ENCODE measurements around the gene MYH14.

MYH14 gene

DNA sequence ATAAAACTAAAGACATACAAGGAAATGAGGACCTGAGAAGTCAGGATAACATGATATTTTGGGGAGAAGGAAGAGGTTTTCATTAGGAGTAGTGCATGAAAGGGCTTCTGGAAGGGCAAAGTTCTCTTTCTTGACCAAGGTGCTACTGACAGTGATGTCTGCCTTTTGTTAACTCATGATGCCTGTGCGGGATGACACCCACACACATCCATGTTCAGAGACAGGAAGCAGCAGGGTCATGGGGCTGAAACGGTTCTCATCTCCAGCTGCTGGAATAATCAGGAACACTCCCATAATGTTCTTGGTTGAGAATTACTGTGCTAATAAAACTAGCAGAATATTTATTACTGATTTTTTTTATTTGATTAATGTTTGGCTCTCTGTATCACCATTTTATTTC, 96.6 kb downstream of the MYH14 start:
- DNase-seq, result no peak

DNA sequence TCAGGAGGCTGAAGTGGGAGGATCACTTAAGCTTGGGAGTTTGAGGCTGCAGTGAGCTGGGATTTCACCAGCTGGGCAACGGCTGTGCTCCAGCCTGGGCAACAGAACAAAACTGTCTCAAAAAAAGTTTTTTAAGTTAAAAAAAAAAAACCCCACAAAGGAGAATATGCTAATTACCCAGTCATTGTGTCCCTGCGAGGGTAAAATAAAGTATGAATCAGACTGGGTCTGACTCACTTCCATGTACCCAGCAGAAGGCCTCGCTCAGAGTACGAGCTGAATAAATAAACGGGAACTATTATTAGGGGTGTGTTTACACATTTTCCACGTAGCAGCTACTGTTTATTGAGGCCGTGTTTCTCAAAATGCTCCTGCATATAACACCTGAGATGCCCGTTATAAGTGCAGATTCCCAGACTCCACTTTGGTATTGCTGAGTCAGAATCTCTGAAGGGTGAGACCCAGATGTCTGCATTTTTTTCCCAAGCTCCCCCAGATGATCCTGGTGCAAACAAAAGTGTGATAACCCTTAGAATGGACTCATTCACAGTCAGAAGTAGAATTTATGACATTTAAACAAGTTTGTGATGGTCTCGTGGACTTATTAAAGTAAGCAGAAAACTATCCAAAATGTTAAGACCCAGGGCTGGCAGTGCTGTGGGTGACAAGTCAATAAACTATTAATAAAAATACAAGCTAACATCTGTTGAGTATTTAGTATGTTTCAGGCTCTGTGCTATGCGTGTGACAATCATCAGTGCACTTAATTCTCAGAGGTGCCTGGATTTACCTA, 97.6 kb downstream of the MYH14 start:
- DNase-seq, result no peak

DNA sequence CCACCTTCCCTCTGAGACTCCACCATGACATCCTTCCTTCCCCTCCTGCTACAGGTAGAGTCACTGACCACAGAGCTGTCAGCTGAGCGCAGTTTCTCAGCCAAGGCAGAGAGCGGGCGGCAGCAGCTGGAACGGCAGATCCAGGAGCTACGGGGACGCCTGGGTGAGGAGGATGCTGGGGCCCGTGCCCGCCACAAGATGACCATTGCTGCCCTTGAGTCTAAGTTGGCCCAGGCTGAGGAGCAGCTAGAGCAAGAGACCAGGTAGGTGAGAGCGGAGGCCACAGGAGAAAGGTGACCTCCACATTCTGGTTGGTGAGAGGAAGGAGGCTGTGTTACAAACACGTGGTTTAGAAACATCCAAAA, 98.2 kb downstream of the MYH14 start:
- DNase-seq, result no peak

GRCh38 chr19:50303558-50303957, 100.1 kb downstream of the MYH14 start:
- DNase-seq, result no peak

DNA sequence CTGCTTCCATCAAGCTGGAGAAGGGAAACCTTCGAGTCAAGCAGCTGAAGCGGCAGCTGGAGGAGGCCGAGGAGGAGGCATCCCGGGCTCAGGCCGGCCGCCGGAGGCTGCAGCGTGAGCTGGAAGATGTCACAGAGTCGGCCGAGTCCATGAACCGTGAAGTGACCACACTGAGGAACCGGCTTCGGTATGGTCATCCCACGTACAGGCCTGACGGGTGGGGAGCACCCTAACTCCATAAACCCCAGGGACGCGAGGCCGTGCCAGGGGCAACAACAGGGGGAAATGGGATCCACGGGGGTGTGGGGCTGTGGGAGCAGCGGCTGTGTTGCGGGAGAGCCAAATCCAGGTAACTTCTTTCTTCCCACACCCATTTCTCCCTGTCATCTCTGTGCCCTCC, 105.6 kb downstream of the MYH14 start:
- DNase-seq, result no peak

DNA sequence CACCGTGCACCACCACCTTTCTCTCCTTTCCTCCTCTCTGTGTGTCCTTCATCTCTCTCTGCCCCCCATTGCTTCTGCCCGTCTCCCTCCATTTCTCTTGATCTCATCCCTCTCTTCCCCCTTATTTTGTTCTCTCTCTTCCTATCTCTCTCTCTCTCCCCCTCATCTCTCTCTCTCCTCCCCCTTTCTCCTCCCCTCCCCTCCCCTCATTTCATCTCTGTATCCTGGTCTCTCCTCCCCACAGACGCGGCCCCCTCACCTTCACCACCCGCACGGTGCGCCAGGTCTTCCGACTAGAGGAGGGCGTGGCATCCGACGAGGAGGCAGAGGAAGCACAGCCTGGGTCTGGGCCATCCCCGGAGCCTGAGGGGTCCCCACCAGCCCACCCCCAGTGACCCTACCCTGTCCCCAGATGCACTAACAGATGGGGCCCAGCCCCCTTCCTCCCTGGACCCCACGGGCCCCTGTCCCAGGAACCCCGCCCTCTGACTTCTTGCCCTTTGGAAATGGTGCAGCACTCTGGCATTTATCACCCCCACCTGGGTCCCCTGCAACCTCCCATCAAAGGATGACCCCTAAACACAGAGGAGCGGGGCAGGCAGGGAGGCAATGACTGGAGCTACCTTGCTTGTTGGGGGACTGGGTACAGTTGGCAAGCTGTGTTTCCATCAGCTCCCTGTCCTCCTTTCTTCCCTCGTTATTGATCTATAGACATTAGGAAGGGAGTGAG, 106.1 kb downstream of the MYH14 start:
- DNase-seq, result no peak

GRCh38 chr19:50310759-50311465, 107.5 kb downstream of the MYH14 start:
- no peak for DNase-seq

DNA sequence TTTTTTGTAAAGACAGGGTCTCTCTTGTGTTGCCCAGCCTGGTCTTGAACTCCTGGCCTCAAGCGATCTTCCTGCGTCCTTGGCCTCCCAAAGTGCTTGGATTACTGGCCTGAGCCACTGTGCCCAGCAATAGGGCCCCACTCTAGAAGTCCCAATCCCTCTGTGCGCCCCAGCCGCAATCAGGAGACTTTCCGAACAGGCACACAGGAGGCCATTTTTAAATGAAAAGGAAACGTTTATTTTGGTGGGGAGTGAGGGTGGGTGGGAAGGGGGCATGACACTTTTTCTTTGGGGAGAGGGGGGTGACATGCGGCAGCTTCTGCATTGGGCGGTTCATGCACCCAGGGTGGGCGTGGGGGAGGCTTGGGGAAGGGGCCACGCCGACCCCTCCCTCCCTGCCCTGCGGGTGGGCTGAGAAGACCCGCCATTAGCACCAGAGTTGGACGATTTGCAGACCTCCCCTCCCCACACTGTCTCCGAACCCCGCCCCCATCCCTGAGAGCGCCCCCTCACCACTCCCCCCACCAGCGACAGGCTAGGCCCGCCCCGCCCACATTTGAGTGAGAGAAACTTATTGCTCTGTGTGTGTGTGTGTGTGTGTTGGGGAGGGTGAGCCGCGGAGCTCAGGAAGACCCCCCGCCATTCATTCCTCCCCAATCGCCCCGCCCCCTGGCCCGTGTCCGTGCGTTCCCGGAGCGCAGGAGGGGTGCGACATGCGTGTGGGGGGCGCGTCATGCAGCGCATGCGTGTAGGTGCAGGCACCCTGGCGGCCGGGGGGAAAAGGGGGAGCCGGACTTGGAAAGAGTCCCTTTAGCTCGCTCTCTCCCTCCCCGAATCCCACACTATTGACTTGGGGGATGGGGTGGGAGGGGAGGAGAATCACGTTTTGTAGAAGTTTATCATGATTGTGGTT, 108.6 kb downstream of the MYH14 start:
- DNase-seq, result no peak

- no peak for DNase-seq
Observed at GRCh38 chr19:50312967-50313811, 109.8 kb downstream of the MYH14 start.

DNA sequence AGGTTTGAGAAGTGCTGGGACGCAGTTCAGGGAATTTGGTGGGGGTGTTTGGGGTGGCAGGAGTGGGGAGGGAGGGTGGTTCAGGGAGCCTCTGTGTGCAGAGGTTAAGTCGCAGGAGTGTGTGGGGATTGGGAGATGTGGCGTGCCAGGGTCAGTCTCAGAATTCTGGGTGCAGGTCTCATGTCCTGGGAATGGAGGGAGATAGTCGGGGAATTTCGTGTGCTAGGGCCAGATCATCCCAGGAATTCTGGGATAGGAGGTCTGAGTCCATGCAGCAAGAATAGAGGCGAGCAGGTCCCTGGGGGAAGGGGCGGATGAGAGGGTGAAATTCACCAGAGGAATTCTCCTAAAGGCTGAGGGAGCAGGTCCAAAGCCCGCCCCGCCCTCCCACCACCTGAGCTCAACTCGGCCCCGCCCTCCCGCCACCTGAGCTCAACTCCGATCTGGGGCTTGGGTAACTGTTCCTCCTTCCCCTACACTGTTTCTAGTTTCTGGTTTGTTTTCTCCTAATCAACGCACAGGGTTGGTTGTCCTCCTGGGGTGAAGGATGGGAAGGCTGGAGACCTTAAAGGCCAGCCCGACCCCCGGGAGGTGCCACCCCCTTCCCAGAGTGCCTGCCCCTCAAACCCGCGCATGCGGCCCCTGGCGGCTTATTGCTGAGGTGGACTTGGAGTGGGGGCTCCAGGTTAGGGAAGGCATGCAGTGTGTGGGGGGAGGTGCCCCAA, 110.6 kb downstream of the MYH14 start:
- no peak for DNase-seq

DNA sequence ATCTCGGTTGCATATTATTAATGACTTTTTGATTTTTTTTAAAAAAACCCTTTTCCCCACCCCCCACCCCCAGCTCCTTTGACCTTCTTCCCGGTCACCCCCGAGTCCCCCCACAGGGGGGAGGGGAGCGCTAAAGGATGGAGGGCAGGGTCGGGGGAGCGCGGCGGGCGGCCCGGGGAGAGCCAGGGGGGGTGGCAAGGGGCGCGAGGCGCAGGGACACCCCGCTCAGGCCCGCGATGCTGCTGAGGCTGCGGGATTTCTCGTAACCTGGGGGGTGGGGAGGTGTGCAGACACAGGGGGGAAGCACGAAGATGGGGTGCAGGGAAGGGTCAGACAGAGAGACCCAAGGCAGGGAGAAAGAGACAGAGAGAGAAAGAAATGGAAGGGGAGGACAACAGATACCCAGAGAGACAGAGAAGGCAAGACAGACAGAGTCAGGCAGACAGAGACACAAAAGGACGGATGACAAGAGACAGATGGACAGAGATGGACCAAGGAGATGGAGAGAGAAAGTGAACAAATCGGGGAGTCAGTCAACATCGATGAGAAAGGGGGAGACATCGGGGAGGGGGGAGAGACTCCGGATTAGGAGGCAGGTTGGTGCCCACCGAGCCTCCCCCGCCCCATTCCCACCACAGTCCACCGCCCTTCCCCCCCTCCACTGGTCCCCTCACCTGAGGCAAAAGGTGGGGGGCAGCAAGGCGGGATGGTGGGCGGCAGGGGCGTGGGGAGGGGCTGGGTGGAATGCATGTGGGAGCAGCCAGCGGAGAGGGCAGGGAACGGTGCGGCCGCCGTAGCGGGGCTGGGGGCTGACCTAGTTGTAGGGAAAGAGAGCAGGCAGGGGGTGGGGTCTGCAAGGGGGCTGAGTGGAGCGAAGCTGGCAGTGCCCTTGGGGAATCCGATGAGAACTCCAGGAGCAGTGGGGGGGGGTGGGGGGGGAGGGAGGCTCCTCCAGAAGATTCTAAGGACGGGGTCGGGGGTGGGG, 111.6 kb downstream of the MYH14 start:
- DNase-seq, result no peak

DNA sequence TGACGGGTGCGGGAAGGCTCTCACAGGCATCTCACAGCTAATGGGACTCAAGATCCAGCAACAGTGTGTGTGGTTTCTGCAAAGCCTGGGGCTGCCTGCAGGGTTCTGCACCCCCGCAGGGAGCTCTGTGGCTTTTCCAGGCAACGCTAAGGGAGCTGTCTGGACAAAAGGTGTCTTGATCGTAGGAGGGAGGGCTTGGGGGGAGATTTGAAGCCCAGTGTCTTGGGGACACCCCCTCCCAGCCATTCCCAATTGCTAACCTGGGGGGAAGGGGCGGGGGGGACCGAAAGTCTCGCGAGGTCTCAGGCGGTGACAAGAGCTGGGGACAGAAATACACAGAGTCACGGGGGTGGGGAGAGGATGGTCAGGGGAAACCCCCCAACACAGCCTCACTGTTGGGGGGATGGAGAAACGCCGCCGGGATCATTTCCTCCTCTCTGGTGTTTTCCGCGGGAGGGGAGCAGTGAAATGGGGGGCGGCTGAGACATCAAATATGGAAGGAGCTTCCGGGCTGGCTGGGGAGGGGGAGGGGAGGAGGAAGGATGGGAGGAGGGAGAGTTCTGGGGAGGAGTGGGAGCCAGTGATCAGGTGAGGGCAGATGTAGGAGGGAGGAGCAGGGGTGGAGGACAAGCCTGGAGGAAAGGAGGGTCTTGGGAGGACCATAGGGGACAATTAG, 112.5 kb downstream of the MYH14 start:
- DNase-seq, result no peak

DNA sequence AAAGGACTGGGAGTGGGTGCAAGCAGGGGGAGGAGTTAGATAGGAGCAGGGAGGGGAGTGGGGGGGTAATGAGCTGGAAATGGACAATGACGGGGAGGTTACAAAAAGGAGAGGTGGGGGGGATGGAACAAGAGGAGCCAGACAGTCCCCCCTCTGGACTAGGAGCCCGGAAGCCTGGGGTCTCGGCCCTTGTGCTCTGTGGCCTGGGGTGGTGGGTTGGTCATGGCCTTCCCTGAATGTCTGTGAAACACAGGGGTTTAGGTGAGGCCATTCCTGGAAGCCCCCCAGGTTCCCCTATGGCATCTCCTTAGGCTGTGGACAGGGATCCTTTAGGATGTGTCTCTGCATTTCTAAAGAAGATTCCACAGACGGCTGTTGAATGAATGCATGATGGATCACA, 113.7 kb downstream of the MYH14 start:
- DNase-seq, result no peak

GRCh38 chr19:50318438-50318837, 115.0 kb downstream of the MYH14 start:
- DNase-seq, result no peak

- no peak for DNase-seq
Observed at GRCh38 chr19:50319156-50319555, 115.7 kb downstream of the MYH14 start.

GRCh38 chr19:50320051-50320450, 116.6 kb downstream of the MYH14 start:
- DNase-seq, result no peak

GRCh38 chr19:50320596-50320995, 117.2 kb downstream of the MYH14 start:
- DNase-seq, result no peak

GRCh38 chr19:50321831-50322230, 118.4 kb downstream of the MYH14 start:
- no peak for DNase-seq

DNA sequence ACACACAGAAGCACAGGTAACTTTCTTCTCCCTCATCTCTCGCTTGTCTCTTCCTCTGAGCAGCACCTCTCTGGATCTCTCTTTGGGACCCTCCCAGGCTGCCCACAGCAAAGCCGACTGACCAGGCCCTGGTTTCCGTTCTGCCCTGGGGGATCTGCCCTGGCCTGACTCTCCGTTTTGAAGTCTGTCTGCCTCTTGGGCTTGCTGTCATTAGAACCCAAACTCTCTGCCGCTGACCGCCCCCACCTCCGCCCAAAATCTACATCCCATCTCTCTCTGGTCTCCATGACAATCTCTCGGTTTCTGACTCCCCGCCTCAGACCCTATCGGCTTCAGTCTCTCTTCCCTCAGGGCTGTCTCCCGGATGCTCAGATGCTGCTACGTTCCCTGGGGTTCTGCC, 118.8 kb downstream of the MYH14 start:
- no peak for DNase-seq

Data from CD4-positive, alpha-beta T cell treated with Interleukin-12 subunit alpha and Interleukin-12 subunit beta, for 1 hour (primary cell).